Activated T-cell treated with anti-CD3 and anti-CD28 coated beads for 4 hours (primary cell): ENCODE data around the gene RBMS3.

Source experiments
- DNase-seq: peaks from one replicate; pipeline ENCODE4 v3.0.0-alpha.2; 2020

RBMS3 gene

GRCh38 chr3:29852767-29853166, 571.9 kb downstream of the RBMS3 start:
- DNase-seq = no peak

GRCh38 chr3:29853841-29854397, 573.0 kb downstream of the RBMS3 start:
- DNase-seq = no peak

DNA sequence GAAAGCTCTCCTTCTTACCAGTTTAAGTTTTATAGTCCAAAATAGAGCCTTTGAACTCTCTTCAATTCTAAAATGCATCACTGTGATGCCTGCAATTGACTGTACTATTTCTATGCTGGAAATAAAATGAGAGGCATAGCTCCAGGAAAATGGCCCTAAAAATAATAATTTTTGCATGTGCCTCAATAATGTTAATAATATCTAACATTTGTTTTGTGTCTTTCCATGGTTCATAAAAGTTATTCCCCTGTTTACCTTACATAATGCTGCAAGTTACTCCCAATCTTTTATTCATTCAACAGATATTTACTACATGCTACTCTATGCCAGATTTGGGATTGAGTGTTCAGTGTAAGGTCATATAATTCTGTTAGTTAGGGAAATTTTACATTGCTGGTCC, 574.0 kb downstream of the RBMS3 start:
- DNase-seq = no peak

DNA sequence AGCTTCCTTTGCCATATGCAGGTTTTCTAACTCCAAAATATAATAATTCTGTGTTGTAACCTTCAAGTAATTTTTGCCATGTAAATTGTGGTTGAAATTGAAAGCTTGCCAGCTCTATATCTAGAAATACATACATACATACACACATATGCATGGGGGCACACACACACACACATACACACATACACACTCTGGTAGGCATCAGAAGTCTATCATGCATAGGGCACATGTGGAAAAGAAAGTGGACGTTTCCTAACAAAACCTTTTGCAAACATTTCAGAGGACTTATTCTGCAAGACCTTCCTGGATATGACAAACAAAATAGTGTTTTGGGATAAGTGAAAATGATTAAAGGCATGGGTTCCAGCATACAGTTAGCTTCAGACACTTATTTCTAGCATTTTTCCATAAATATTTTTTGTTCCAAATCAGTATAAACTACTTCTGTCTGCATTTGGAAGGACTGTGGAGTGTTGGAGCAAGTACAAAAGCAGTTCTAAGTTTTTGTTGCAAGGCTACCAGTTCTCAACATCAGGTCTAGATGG, 578.9 kb downstream of the RBMS3 start:
- no peak for DNase-seq

DNA sequence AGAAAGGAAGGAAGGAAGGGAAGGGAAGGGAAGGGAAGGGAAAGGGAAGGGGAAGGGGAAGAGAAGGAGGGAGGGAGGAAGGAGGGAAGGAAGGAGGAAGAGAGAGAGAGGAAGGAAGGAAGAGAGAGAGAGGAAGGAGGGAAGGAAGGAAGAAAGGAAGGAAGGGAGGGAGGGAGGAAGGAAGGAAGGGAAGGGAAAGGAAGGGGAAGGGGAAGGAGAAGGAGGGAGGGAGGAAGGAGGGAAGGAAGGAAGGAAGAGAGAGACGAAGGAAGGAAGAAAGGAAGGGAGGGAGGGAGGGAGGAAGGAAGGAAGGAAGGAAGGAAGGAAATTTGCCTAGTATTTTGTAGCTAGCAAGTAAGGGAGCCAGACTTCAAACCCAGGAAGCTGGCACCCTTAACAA, 583.9 kb downstream of the RBMS3 start:
- no peak for DNase-seq

DNA sequence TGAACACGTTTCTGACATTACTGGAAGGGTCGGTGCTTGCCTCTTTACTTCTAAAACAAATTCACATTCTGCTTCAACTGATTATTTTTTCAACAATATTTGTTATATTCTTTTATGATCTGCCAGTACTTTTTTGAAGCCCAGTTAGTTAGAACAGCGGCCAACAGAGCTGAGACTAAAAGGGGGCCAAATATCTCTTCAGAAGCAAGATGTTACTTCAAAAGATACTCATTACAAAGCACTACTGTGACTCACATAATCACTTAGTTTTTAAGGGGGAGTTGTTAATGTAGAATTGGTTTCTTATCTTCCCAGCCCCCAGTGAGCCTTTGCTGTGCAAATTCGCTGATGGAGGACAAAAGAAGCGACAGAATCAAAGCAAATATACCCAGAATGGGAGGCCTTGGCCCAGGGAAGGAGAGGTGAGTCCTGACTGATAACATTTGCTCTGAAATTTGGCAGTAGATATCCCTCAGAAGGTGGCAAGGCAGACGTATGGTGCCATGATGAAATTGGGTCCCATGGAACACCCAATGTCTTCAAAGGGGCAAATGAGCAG, 587.8 kb downstream of the RBMS3 start:
- DNase-seq = no peak

- DNase-seq = no peak
These were observed 589.3 kb downstream of the RBMS3 start for GRCh38 chr3:29870136-29870535.

- no peak for DNase-seq
These were observed 590.2 kb downstream of the RBMS3 start for GRCh38 chr3:29871087-29871486.

GRCh38 chr3:29880809-29881208, 599.9 kb downstream of the RBMS3 start:
- DNase-seq = no peak

DNA sequence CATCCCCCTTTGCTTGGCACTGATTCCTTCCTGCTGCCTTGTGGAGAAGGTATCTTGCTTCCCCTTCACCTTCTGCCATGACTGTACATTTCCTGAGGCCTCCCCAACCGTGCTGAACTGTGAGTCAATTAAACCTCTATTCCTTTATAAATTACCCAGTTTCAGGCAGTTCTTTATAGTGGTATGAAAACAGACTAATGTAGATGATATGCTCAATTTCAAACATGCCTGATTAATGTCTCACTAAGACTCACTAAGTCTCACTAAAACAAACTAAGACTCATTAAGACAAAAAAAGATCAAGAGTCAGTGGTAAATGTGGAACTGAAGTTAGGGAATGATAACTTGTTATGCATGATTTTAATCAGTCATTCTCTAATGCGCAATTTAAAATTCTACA, 606.6 kb downstream of the RBMS3 start:
- no peak for DNase-seq

- DNase-seq = no peak
These were observed 608.3 kb downstream of the RBMS3 start for GRCh38 chr3:29889215-29889614.

- no peak for DNase-seq
These were observed 609.9 kb downstream of the RBMS3 start for GRCh38 chr3:29890801-29891200.

DNA sequence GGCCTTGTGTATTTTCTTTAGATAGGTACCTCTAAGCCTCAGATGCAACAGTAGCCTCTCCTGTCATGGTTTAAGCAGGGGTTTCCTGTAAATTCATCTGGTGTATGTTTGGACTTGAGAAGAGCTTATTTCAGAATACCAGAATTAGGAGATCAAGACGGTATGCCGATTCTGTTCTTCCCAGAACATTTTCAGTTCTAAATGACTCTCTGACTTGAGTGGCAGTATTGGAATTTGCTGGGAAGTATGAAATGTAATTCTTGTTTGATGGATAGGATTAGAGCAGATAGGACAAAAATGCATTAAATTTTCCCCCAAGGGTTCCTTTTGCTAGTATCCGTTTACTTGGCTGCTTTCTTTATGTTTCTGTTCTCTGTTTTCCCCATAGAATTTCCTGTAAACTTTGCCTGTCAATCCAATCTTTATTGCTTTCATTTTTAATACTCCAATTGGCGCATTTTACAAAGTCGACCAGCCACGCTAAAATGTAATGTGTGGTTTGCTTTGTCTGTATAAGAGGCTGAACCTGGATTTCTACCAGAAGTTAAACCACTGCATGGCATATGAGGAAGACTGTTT, 612.2 kb downstream of the RBMS3 start:
- no peak for DNase-seq

DNA sequence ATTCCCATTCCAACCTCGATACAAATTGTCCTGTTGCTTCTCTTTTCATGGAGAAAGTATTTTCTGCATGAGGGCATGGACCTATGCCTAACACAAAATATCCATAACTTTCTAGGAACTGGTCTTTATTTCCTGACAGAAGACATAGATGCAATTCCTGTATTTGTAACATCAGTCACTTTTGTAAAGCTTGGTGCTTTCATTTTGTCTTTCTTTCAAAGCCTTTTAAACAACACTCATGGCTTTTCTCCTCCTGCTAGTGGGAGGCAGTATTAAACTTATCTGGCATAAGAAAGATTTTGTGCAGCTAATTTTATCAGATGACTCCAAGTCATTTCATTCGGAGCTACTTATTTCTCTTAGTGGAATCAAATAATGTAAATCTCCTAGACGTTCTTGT, 616.0 kb downstream of the RBMS3 start:
- no peak for DNase-seq

- DNase-seq = no peak
These were observed 617.5 kb downstream of the RBMS3 start for GRCh38 chr3:29898171-29898965.

DNA sequence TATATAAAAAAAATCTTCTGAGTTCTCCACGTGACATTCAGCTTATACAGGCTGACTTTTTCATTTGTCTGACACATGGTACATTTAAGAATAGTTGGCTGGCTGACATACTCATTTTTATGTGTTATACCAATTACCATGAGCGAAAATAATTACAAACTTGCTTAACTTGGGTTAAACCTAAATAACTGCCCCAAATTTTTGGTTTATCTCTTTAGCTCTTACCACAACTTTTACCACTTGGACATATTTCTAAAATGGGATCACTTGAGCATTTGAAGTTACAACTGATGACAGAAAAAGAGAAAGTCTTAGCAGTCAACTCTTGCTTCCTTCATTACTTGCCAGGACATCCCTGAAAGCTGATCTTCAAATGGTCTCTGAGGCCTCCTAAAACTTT, 618.1 kb downstream of the RBMS3 start:
- no peak for DNase-seq

DNA sequence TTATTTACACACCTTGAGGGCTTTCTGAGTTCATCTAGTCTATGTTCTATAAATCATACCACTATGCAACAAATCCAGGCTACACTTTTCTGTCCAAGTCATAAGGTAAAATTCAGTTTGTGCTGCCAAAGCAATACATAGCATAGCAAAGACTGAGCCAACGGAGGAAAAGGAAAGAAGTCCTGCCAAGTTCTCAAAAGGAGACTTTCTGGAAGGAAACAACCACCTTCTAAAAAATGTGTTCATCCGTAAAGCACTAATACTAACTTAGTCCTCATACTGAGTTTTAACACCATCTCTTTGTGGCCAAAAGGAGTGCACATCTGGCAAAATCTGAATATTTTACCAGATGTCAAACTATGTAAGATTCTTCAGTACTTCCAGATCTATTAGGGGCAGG, 620.2 kb downstream of the RBMS3 start:
- DNase-seq = no peak

- DNase-seq = no peak
These were observed 622.7 kb downstream of the RBMS3 start for GRCh38 chr3:29903600-29903999.

DNA sequence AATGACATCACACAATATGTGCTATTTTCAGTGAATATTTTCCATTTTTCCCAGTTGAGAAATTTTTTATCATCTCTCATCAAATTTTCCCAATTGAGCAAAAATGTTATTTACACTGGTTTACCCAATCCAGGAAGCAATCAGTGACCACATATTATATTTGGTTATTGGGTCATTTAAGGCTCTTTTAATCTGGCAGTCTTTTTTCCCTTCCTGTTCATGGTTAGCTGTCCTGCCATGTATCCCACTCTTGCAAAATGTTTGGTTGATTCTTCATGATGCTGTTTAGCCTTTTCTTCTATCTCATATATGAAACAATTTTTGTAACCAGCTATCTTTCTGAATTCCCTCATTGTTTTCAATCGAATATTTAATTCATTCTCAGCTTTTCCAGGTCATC, 626.0 kb downstream of the RBMS3 start:
- no peak for DNase-seq

- DNase-seq = no peak
These were observed 631.9 kb downstream of the RBMS3 start for GRCh38 chr3:29912600-29913288.

DNA sequence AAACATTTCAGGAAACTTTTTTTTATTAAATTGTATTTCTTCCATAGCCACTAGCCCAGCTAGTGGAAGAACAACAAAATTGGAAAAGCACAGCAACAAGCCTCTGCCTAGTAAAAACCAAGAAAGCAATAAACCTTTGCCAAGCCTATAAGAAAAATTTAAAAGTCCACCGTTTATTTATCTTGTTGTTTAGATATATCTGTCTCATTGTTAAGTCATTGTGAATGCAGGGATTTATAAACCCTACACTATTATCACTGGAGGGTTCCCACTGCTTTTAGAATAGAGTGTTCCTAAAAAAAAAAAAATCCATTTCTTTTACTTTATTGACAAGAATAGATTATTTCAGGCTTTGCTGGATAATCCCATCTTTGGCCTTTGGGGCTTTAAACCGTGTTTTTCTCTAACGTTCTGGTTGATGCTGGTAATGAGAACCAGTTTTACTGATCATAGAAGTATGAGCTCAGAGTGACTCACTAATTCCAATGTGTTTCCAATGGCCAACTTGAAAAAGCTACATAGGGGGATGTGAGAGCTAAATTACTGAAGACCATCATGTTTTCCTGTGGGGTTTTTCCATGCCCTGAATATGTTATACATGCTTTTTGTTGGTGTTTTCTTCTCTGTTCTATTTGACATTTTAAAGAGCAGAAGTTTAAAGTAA, 634.1 kb downstream of the RBMS3 start:
- DNase-seq = no peak

- DNase-seq = no peak
These were observed 638.7 kb downstream of the RBMS3 start for GRCh38 chr3:29919571-29919970.
